Measurements from ENCODE around the gene SPRR2D.

DNA sequence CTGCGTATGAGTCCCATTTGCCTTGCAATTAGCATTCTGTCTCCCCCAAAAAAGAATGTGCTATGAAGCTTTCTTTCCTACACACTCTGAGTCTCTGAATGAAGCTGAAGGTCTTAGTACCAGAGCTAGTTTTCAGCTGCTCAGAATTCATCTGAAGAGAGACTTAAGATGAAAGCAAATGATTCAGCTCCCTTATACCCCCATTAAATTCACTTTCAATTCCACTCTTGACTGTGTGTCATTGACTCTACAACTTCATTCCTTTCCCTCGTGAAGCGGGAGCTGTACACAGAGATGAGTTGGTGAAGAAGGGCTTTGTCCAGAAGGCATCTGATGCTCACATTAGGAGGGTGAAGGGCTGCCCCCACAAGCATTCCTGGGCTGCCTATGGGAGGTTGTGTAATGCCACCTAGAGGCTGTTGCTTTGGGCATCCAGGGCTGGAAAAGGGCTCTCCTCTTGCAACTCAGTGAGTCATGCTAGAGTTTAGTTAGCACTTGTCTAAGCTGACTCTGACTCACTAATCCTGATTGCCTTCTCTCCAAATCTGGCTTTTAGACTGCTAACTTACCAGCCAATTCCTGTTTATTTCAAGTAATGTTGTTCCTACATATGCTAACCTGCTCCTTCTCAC is 8.1 kb downstream of the SPRR2D start:
- TF ChIP-seq, protein P1, sequence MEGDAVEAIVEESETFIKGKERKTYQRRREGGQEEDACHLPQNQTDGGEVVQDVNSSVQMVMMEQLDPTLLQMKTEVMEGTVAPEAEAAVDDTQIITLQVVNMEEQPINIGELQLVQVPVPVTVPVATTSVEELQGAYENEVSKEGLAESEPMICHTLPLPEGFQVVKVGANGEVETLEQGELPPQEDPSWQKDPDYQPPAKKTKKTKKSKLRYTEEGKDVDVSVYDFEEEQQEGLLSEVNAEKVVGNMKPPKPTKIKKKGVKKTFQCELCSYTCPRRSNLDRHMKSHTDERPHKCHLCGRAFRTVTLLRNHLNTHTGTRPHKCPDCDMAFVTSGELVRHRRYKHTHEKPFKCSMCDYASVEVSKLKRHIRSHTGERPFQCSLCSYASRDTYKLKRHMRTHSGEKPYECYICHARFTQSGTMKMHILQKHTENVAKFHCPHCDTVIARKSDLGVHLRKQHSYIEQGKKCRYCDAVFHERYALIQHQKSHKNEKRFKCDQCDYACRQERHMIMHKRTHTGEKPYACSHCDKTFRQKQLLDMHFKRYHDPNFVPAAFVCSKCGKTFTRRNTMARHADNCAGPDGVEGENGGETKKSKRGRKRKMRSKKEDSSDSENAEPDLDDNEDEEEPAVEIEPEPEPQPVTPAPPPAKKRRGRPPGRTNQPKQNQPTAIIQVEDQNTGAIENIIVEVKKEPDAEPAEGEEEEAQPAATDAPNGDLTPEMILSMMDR (IDR thresholded peaks at IDR 0.05; ENCODE audit: control extremely low read depth in 1 of 3, insufficient read depth in 1 of 3, low read depth in 1 of 3, low read length in 3 of 3), result peak; percentile 53 to 67 (median 54)
- no peak for TF ChIP-seq ASH2L (IDR thresholded peaks at IDR 0.05; ENCODE audit: low read length)
- TF ChIP-seq JUN (IDR thresholded peaks at IDR 0.05; ENCODE audit: low read depth, low read length), result no peak
- no peak for TF ChIP-seq JUND (IDR thresholded peaks at IDR 0.05; ENCODE audit: low read length)
- TF ChIP-seq EP300 (IDR thresholded peaks at IDR 0.05; ENCODE audit: borderline replicate concordance in 1 of 2, low read depth in 2 of 2, low read length in 2 of 2), result no peak
- TF ChIP-seq SP2 (IDR thresholded peaks at IDR 0.05; ENCODE audit: low read length), result no peak
- 0 out of 2 replicates have a peak, but pooled peaks have one; percentile 43 for TF ChIP-seq CEBPB (IDR thresholded peaks at IDR 0.05; ENCODE audit: low read depth, low read length)
- TF ChIP-seq SUZ12 (IDR thresholded peaks at IDR 0.05; ENCODE audit: low read length), result no peak
